HT1080 (cell line): ENCODE results near the gene SMIM32. TPM values are rescaled to one million over a fixed set of nuclear protein-coding genes. Genes with fewer than 3 reads are reported as not detected.

Experiments
- total RNA-seq: library from RNA; depleted of rRNA; stranded (reverse); fragments of >200 nt; shearing (Covaris generic); gene quantifications from 2 replicates; pipeline ENCODE4 v1.2.3, GENCODE V29; 2014; rRNA removed

The SMIM32 gene
- total RNA-seq, 1 experiment from 2014 or later: not detected

Other genes starting within 250 kb of the SMIM32 start
- gene LECT2, start 238.2 kb downstream of the SMIM32 start, total RNA-seq: not detected in 2 replicates
- gene TGFBI, start 164.2 kb downstream of the SMIM32 start, total RNA-seq: 34.9 and 56.4 TPM in 2 replicates
- 57.0 and 67.8 TPM in 2 replicates for gene SMAD5, start 60.3 kb downstream of the SMIM32 start, total RNA-seq
- gene TRPC7, start 172.4 kb upstream of the SMIM32 start, total RNA-seq: not detected in 2 replicates